ENCODE measurements around the gene RASGRP3. TPM values are rescaled to one million over a fixed set of nuclear protein-coding genes. Genes with fewer than 3 reads are reported as not detected.

The RASGRP3 gene, protein sequence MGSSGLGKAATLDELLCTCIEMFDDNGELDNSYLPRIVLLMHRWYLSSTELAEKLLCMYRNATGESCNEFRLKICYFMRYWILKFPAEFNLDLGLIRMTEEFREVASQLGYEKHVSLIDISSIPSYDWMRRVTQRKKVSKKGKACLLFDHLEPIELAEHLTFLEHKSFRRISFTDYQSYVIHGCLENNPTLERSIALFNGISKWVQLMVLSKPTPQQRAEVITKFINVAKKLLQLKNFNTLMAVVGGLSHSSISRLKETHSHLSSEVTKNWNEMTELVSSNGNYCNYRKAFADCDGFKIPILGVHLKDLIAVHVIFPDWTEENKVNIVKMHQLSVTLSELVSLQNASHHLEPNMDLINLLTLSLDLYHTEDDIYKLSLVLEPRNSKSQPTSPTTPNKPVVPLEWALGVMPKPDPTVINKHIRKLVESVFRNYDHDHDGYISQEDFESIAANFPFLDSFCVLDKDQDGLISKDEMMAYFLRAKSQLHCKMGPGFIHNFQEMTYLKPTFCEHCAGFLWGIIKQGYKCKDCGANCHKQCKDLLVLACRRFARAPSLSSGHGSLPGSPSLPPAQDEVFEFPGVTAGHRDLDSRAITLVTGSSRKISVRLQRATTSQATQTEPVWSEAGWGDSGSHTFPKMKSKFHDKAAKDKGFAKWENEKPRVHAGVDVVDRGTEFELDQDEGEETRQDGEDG
- total RNA-seq: 234 and 289 TPM in 2 replicates

GRCh38 chr2:33476131-33476792 lies at the start of gene RASGRP3:
Gene RASGRP3, plus strand, starts transcription at chr2:33476649. Its CDS starts 38,488 bp downstream, at chr2:33515137.

GRCh38 chr2:33599175-33599942 lies 122.9 kb downstream of the RASGRP3 start, which contains the start of gene FAM98A:
Gene FAM98A, minus strand, starts transcription at chr2:33599299. Its CDS starts 78 bp downstream, at chr2:33599221.

Other genes starting within 250 kb of the RASGRP3 start
- gene FAM98A, start 122.7 kb downstream of the RASGRP3 start, total RNA-seq: 18.5 and 18.6 TPM in 2 replicates

Data from dermis lymphatic vessel endothelial cell (primary cell).